NCI-H2107 treated with DMSO at 0.1 percent for 48 hours (cell line): ENCODE measurements around the gene GNA15.
"Not testable (repeated sequence)": the region's sequence is repeated elsewhere in the genome, so short reads cannot be mapped to it uniquely, and the experiment has no call there.

ENCODE experiments used
- DNase-seq: peaks from one replicate; lab custom pipeline; 2025; ENCODE audit not compliant: unreplicated experiment; lab: John Stamatoyannopoulos, UW

The GNA15 gene

DNA sequence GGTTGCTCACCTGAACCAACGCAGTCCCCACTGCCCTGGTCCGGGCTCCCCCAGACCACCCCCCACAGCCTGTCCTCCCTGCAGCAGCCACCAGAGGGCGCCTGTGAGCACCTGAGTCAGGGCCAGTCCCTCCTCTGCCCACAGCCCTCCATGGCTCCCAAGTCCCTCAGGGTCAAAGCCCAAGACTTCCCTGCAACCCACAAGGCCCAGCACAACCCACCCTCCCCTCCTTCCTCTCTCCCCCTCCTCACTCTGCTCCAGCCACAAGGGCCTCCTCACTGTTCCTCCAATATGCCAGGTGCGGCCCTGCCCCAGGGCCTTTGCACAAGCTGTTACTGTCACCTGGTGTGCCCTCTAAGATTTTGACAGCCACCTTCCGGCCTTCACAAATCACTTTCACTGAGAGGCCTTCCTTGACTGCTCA, 10.9 kb downstream of the GNA15 start:
- DNase-seq = no peak

DNA sequence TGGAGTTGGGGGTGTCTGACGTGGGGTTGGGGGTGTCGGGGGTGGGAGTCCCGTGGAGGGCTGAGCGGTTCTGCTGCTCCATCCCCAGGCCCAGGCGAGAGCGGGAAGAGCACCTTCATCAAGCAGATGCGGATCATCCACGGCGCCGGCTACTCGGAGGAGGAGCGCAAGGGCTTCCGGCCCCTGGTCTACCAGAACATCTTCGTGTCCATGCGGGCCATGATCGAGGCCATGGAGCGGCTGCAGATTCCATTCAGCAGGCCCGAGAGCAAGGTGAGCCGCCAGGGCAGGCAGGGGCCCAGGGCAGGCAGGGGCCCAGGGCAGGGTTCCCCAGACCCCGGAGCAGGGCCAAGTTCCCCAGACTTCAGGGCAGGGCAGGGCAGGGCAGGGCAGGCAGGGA, 12.7 kb downstream of the GNA15 start:
- no peak for DNase-seq

DNA sequence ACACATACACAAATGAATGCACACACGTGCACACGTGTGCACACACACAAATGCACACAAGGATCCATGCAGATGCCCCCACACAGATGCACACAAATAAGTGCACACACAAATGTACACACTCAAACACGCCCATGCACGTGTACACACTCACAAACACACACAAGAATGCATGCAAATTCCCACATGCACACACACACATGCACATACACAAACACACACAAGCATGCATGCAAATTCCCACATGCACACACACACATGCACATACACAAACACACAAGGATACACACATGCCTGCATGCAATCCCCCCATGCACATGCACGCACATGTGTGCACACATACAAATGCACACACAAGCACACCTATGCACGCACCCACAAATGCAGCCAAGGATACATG, 13.3 kb downstream of the GNA15 start:
- DNase-seq = no peak

DNA sequence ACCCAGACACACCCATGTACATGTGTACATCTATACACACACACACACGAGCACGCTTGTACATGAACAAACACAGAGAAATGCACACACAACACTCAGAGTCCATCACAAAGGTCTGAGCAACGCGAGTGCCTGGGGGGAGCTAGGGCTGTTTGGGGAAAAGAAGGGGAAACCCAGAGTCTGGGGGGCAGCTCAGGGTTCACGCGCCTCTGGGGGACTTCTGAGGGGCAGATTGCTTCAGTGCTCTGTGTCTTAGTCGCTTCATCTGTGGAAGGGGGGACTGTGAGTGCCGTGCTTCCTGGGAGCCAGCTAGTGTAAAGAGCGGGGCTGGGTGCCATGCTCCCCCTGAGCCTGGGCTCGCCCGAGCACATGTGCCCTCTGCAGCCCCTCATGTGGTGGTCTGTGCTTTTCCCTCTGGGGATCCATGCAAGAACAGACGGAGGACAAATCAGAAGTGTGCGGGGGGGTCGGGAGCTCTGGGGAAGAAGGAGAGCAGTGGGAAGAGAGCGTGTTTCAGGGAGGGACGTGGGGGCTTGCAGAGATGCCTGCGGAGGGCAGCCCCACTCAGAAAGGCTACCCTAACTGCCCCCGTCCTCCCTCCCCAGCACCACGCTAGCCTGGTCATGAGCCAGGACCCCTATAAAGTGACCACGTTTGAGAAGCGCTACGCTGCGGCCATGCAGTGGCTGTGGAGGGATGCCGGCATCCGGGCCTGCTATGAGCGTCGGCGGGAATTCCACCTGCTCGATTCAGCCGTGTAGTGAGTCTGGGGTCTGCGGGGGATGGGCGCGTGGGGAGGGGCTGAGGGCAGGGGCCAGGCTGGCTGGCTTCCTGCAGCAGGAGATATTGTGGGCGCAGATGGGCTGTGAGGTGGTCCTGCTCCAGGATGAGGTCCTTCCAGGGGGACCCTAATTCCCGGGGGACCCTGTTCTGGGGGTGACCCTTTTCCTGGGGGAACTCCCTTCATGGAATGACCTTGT, 14.0 kb downstream of the GNA15 start:
- DNase-seq = no peak

- no peak for DNase-seq
Observed at GRCh38 chr19:3150739-3151329, 15.0 kb downstream of the GNA15 start.

- no peak for DNase-seq
Observed at GRCh38 chr19:3151563-3152418, 16.0 kb downstream of the GNA15 start.

DNA sequence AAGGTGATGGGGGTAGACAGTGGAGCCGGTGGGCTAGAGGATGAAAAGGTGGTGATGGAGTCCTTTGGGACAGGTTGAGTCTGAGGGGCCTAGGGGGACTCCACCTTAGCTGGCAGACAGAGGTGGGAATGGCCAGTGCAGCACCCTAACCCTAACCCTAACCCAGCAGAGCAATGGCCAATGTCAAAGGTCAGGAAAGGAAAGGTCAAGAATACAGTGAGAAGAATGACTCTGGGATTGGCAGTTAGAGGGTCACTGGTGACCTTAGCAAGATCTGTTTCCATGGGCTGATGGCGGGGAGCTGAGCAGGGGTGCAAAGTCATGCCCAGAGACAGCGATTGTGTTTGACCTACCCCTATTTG, 16.6 kb downstream of the GNA15 start:
- no peak for DNase-seq

DNA sequence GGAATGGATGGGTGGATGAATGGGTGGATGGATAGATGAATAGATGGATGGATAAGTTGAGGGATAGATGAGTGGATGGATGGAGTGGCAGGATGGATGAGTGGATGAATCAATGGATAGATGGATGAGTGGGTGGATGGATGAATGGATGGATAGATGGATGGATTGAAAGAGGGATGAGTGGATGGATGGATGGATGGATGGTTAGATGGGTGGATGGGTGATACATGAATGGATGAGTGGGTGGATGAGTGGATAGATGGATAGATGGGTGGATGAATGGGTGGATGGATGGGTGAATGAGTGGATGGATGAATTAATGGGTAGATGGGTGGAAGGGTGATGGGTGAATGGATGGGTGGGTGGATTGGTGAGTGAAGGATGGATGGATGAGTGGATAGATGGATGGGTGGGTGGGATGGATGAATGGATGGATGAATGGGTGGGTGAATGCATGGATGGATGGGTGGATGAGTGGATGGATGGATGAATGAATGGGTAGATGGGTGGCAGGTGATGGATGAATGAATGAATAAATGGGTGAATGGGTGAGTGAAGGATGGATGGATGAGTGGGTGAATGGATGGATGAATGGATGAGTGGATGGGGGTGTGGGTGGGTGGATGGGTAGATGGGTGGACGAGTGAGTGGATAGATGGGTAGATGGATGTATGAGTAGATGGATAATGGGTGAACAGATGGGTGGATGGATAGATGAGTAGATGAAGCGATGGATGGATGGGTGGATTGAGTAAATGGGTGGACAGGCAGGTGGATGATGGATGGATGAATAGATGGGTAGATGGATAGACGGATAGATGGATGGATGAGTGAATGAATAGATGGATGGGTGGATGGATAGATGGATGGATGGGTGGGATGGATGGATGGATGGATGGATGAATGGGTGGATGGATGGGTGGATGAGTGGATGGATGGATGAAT, 17.7 kb downstream of the GNA15 start:
- no peak for DNase-seq

DNA sequence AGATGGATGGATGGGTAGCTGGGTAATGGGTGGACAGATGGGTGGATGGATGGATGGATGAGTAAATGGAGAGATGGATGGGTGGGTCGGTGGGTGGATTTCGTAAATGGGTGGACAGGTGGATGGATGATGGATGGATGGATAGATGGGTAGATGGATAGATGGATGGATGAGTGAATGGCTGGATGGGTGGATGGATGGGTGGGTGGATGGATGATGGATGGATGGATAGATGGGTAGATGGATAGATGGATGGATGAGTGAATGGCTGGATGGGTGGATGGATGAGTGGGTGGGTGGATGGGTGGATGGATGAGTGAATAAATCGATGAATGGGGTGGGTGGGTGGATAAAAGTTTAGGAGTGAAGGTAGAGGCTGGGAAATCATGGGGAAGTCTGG, 18.6 kb downstream of the GNA15 start:
- DNase-seq = not testable (repeated sequence)

GRCh38 chr19:3154957-3155736, 19.3 kb downstream of the GNA15 start:
- DNase-seq = no peak

- DNase-seq = no peak
Observed at GRCh38 chr19:3157096-3157845, 21.4 kb downstream of the GNA15 start.

GRCh38 chr19:3159565-3159964, 23.7 kb downstream of the GNA15 start:
- no peak for DNase-seq

DNA sequence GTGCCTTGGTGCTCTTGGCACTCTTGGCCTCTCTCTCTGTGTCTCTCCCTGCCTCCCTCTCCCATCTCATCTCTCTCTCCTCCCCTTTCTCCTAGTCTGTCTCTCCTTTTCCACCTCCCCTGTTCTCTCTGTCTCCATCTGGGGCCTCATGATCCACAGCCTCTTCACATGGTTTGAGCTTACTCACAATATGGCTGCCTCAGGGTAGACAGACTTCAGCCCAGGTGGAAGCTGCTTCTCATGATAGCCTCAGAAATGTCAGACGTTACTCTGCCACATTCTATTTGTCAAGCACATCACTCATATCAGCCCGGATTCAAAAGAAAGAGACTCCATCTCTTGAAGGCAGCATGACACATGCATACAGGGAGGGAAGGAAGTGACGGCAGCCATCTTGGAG, 24.4 kb downstream of the GNA15 start:
- no peak for DNase-seq

DNA sequence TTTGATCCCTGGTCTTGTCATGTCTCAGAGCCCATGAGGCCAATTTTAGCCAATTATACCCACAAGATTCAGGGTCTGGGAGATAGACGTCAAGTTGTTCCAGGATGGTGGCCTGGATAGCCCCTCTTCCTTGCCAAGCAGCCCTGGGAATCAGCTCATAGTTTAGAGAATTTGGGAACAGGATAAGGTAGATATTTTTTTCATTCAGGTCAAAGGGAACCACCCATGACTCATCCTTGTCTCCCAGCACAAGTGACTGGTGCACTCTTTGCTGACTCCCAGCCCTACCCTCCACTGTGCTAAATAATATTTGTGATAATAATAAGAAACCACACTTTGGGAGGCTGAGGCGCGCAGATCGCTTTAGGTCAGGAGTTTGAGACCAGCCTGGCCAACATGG, 25.6 kb downstream of the GNA15 start:
- DNase-seq = no peak

- no peak for DNase-seq
Observed at GRCh38 chr19:3162418-3163229, 26.8 kb downstream of the GNA15 start.

- peak; percentile 45 for DNase-seq
Observed at GRCh38 chr19:3163230-3163886, 27.5 kb downstream of the GNA15 start.

DNA sequence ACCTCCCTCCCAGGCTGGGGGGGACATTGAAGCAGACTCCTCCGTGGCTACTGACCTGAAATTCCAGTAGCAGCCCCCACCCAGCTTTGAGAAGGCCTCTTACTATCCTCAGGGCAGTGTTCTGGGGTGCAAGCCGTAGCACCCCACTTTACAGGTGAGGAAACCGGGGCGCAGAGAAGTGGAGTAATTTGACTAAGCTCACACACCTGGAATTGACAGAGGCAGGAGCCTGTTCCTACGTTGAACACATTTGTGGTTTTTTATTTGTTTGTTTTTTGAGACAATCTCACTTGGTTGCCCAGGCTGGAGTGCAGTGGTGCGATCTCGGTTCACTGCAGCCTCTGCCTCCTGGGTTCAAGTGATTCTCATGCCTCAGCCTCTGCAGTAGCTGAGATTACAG, 28.1 kb downstream of the GNA15 start:
- no peak for DNase-seq
